Endodermal cell (in vitro differentiated cells): ENCODE measurements around the gene NRG2. TPM values are rescaled to one million over a fixed set of nuclear protein-coding genes. Genes with fewer than 3 reads are reported as not detected.

Experiments
- DNase-seq: peaks from one replicate; pipeline ENCODE4 v3.0.0-alpha.2; 2017
- H3K27ac ChIP-seq: 2 replicates; pipeline ENCODE4 v1.5.1; 2013; ENCODE audit warnings: mild to moderate bottlenecking, low read depth, low read length, moderate library complexity
- H3K27me3 ChIP-seq: 2 replicates; pipeline ENCODE4 v1.6.1; 2013; ENCODE audit warnings: mild to moderate bottlenecking, low read length, moderate library complexity; ENCODE audit not compliant: insufficient read depth, control insufficient read depth, poor library complexity, severe bottlenecking
- H3K36me3 ChIP-seq: 2 replicates; pipeline ENCODE4 v1.7.0; 2013; ENCODE audit warnings: mild to moderate bottlenecking, low read length, moderate library complexity; ENCODE audit not compliant: control insufficient read depth, insufficient read depth
- H3K4me1 ChIP-seq: one replicate; pipeline ENCODE4 v1.7.0; 2013; ENCODE audit warnings: low read length; ENCODE audit not compliant: control insufficient read depth, insufficient read depth
- H3K4me3 ChIP-seq: 2 replicates; pipeline ENCODE4 v1.5.1; 2013; ENCODE audit warnings: mild to moderate bottlenecking, low read length, moderate library complexity
- H3K9ac ChIP-seq: 2 replicates; pipeline ENCODE4 v1.6.1; 2013; ENCODE audit warnings: mild to moderate bottlenecking, low read length, moderate library complexity; ENCODE audit not compliant: poor library complexity, severe bottlenecking; ENCODE audit errors: extremely low read depth
- H3K9me3 ChIP-seq: 2 replicates; pipeline ENCODE4 v1.6.1; 2013; ENCODE audit warnings: mild to moderate bottlenecking, low read length, moderate library complexity; ENCODE audit not compliant: control insufficient read depth
- H3K27ac Mint-ChIP-seq: 2 replicates; pipeline ENCODE4 v1.8.0; 2020; ENCODE audit warnings: mixed read lengths
- H3K27me3 Mint-ChIP-seq: 2 replicates; pipeline ENCODE4 v1.8.0; 2021; ENCODE audit warnings: mild to moderate bottlenecking, mixed read lengths; ENCODE audit not compliant: insufficient read depth
- H3K36me3 Mint-ChIP-seq: 2 replicates; pipeline ENCODE4 v1.8.0; 2020; ENCODE audit warnings: low read depth, mixed read lengths
- H3K4me1 Mint-ChIP-seq: 2 replicates; pipeline ENCODE4 v1.8.0; 2020; ENCODE audit warnings: mixed read lengths
- H3K4me3 Mint-ChIP-seq: 2 replicates; pipeline ENCODE4 v1.8.0; 2020; ENCODE audit warnings: mild to moderate bottlenecking, moderate library complexity, mixed read lengths
- H3K9me3 Mint-ChIP-seq: 2 replicates; pipeline ENCODE4 v1.8.0; 2020; ENCODE audit warnings: mild to moderate bottlenecking, mixed read lengths
- CTCF ChIP-seq: fragments of 200-600 bp; sonication (generic); conservative IDR thresholded peaks from 2 replicates; pipeline ENCODE4 v1.5.0; 2021; ENCODE audit warnings: antibody characterized with exemption, mild to moderate bottlenecking
- WGBS, 2 experiments: methylation state at CpG; one replicate each; pipeline versions ENCODE4 v1.1.5 to v1.1.7; 2013; ENCODE audit warnings: missing lambda C conversion rate in 2 of 2, mixed read lengths in 1 of 2; ENCODE audit not compliant: insufficient coverage in 1 of 2, insufficient read length in 1 of 2; 5-methylcytosine and 5-hydroxymethylcytosine counted together
- total RNA-seq, 2 donors: library from RNA; stranded (reverse); fragmentation: NEBNext Ultra II Directional in 1 of 2; extraction: Animal tissue kit (Norgen Biotek cat#: 25700) in 1 of 2; gene quantifications; 2 replicates in 1 of 2; 3 replicates in 1 of 2; pipeline ENCODE4 v1.2.1, GENCODE V29; 2021

The NRG2 gene
- total RNA-seq, 2 donors from 2014 or later: 10.8 to 12.5 TPM

GRCh38 chr5:139867109-139867508 is 176.0 kb downstream of the NRG2 start:
- DNase-seq: no peak
- no peak overlapping the region for H3K27ac Mint-ChIP-seq
- H3K9me3 Mint-ChIP-seq: no peaks in the 10 kb centered on the region
- Histone ChIP-seq H3K27ac (no peak overlapping the region), H3K4me3 (no peak overlapping the region), H3K27me3 (no peaks in the 10 kb centered on the region), H3K4me1 (no peaks in the 10 kb centered on the region), H3K36me3 (no peaks in the 10 kb centered on the region), H3K9ac (no peak overlapping the region), H3K9me3 (no peaks in the 10 kb centered on the region)
- WGBS, 2 experiments: 64 to 67% methylated on average over 1 to 2 of the region's 2 CpGs
- peaks cover 41% of the 10 kb centered on the region for H3K27me3 Mint-ChIP-seq
- no peak for TF ChIP-seq CTCF
- H3K36me3 Mint-ChIP-seq: no peaks in the 10 kb centered on the region
- H3K4me3 Mint-ChIP-seq: no peak overlapping the region
- no peaks in the 10 kb centered on the region for H3K4me1 Mint-ChIP-seq

- no peaks in the 10 kb centered on the region for H3K9me3 ChIP-seq
- H3K27ac Mint-ChIP-seq: no peak overlapping the region
- no peaks in the 10 kb centered on the region for H3K4me1 ChIP-seq
- H3K36me3 ChIP-seq: no peaks in the 10 kb centered on the region
- no peak for TF ChIP-seq CTCF
- no peak overlapping the region for H3K27ac ChIP-seq
- H3K27me3 ChIP-seq: no peaks in the 10 kb centered on the region
- no peaks in the 10 kb centered on the region for H3K36me3 Mint-ChIP-seq
- H3K4me3 ChIP-seq: no peak overlapping the region
- 89 to 100% methylated on average over 3 to 12 of the region's 12 CpGs for WGBS, 2 experiments
- H3K4me3 Mint-ChIP-seq: no peak overlapping the region
- H3K27me3 Mint-ChIP-seq: peaks cover 42% of the 10 kb centered on the region
- DNase-seq: no peak
- H3K4me1 Mint-ChIP-seq: no peaks in the 10 kb centered on the region
- no peak overlapping the region for H3K9ac ChIP-seq
- no peaks in the 10 kb centered on the region for H3K9me3 Mint-ChIP-seq
Measured at GRCh38 chr5:139864716-139865483, 178.2 kb downstream of the NRG2 start.

GRCh38 chr5:139863855-139864558 is 179.1 kb downstream of the NRG2 start:
- no peak overlapping the region for H3K27ac Mint-ChIP-seq
- Histone ChIP-seq H3K9me3 (no peaks in the 10 kb centered on the region), H3K27ac (no peak overlapping the region), H3K4me3 (no peak overlapping the region), H3K27me3 (no peaks in the 10 kb centered on the region), H3K36me3 (no peaks in the 10 kb centered on the region), H3K4me1 (no peaks in the 10 kb centered on the region), H3K9ac (no peak overlapping the region)
- TF ChIP-seq CTCF: peak; percentile 90
- no peaks in the 10 kb centered on the region for H3K36me3 Mint-ChIP-seq
- H3K4me3 Mint-ChIP-seq: no peak overlapping the region
- peak; percentile 92 for DNase-seq
- no peaks in the 10 kb centered on the region for H3K9me3 Mint-ChIP-seq
- no peaks in the 10 kb centered on the region for H3K4me1 Mint-ChIP-seq
- peaks cover 46% of the 10 kb centered on the region for H3K27me3 Mint-ChIP-seq
- 29 to 38% methylated on average over 2 to 5 of the region's 5 CpGs for WGBS, 2 experiments
